Osteoblast (primary cell): ENCODE measurements around the gene IL22. TPM values are rescaled to one million over a fixed set of nuclear protein-coding genes. Genes with fewer than 3 reads are reported as not detected.

ENCODE experiments used
- DNase-seq: peaks from one replicate; pipeline ENCODE4 v3.0.0; 2011; ENCODE audit warnings: low spot score, mixed read lengths; ENCODE audit not compliant: insufficient read length; ENCODE audit errors: missing footprints
- H2AFZ ChIP-seq: 2 replicates; pipeline ENCODE4 v1.6.0; 2011; ENCODE audit warnings: mild to moderate bottlenecking, low read length
- H3K27ac ChIP-seq: 2 replicates; pipeline ENCODE4 v1.5.1; 2011; ENCODE audit warnings: mild to moderate bottlenecking, low read depth, low read length, moderate library complexity
- H3K27me3 ChIP-seq: 2 replicates; pipeline ENCODE4 v1.6.0; 2012; ENCODE audit warnings: mild to moderate bottlenecking, control low read depth, inconsistent platforms, low read length, moderate library complexity; ENCODE audit not compliant: insufficient read depth
- H3K36me3 ChIP-seq: 2 replicates; pipeline ENCODE4 v1.5.1; 2011; ENCODE audit warnings: mild to moderate bottlenecking, low read length, control low read depth, moderate library complexity; ENCODE audit not compliant: insufficient read depth
- H3K4me1 ChIP-seq: 2 replicates; pipeline ENCODE4 v1.5.1; 2011; ENCODE audit warnings: mild to moderate bottlenecking, low read length, control low read depth, moderate library complexity; ENCODE audit not compliant: insufficient read depth
- H3K4me2 ChIP-seq: 2 replicates; pipeline ENCODE4 v1.6.0; 2011; ENCODE audit warnings: mild to moderate bottlenecking, low read length; ENCODE audit not compliant: insufficient read depth
- H3K4me3 ChIP-seq: fragments of 200-600 bp; sonication (generic); 3 replicates; pipeline ENCODE4 v1.5.1; 2012; ENCODE audit warnings: mild to moderate bottlenecking, low read length, inconsistent platforms; ENCODE audit not compliant: insufficient read depth
- H3K79me2 ChIP-seq: 2 replicates; pipeline ENCODE4 v1.6.0; 2012; ENCODE audit warnings: mild to moderate bottlenecking, low read length, control low read depth, inconsistent platforms; ENCODE audit not compliant: insufficient read depth
- H3K9me3 ChIP-seq: 2 replicates; pipeline ENCODE4 v1.5.1; 2011; ENCODE audit warnings: low read depth, low read length, control low read depth
- H4K20me1 ChIP-seq: 2 replicates; pipeline ENCODE4 v1.6.0; 2012; ENCODE audit warnings: mild to moderate bottlenecking, low read length, control low read depth; ENCODE audit not compliant: insufficient read depth
- total RNA-seq: library from RNA; depleted of rRNA; stranded (reverse); fragments of >200 nt; gene quantifications from 2 replicates; pipeline ENCODE4 v1.2.3, GENCODE V29; 2012
- TF ChIP-seq, protein P1 (sequence below): IDR thresholded peaks from 2 replicates; pipeline ENCODE4 v1.5.1; 2011; ENCODE audit warnings: mild to moderate bottlenecking, low read depth, low read length, moderate library complexity; ENCODE audit errors: extremely low read depth

IL22 gene
- total RNA-seq, 1 donor = not detected

DNA sequence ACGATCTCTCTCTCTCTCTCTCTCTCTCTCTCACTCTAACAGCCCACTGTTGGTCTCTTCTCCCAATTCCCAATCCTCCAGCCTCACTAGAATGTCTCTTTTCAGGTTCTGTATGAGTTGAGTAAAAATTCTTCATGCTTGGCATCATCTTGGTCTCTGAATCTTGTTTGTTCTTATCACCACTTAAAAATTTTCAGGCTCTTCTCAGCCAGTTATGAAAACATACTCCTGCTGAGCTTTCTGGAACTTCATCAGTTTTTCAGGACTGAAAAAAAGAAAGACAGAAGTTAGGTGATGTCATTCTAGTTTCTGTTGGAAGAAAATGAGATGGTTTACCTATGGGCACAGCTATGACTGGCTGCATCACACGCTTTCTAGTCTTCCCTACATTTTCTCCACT is 11.5 kb upstream of the IL22 start:
- Histone ChIP-seq H3K27me3 (no peaks in the 10 kb centered on the region), H3K4me1 (peaks cover 79% of the 10 kb centered on the region), H4K20me1 (no peaks in the 10 kb centered on the region), H3K4me2 (peak overlapping the region; percentile 71), H3K9me3 (no peaks in the 10 kb centered on the region), H2AFZ (no peak overlapping the region), H3K79me2 (no peaks in the 10 kb centered on the region), H3K27ac (peak overlapping the region; percentile 98), H3K36me3 (no peaks in the 10 kb centered on the region), H3K4me3 (peak overlapping the region; percentile 34)
- TF ChIP-seq, protein P1, sequence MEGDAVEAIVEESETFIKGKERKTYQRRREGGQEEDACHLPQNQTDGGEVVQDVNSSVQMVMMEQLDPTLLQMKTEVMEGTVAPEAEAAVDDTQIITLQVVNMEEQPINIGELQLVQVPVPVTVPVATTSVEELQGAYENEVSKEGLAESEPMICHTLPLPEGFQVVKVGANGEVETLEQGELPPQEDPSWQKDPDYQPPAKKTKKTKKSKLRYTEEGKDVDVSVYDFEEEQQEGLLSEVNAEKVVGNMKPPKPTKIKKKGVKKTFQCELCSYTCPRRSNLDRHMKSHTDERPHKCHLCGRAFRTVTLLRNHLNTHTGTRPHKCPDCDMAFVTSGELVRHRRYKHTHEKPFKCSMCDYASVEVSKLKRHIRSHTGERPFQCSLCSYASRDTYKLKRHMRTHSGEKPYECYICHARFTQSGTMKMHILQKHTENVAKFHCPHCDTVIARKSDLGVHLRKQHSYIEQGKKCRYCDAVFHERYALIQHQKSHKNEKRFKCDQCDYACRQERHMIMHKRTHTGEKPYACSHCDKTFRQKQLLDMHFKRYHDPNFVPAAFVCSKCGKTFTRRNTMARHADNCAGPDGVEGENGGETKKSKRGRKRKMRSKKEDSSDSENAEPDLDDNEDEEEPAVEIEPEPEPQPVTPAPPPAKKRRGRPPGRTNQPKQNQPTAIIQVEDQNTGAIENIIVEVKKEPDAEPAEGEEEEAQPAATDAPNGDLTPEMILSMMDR = no peak
- DNase-seq = no peak

DNA sequence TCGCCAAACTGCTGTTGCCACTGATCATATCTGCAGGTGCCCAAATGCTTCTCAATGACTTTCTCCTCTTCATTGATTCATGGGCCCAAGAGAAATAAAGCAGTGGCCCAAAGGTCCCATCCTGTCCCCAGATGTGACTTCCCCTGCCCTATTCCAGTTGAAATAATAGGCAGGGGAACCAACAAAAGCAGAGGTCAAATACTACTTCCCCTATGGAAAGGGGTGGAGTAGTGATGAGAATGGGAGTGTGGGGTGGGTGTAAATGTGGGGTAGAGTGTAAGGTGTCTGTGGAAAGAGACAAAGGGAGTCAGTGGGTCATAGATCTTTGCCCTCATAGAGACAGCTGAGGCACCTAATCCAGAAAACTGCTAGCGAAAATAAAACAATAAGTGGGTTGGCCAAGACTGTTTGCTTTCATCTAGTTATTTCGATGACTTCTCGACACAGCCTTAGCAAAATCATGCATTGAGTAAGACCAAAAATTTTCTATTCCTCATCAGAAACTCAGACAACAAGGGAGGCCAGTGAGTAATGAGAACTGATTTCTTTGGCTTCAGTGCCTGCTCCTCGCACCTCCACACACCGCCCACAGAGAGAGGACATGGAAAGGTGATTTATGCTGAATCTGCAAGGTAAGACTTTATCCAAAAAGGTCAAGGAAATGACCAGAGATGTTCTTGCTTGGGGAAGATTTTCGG is 10.9 kb upstream of the IL22 start:
- Histone ChIP-seq H3K4me1 (peaks cover 81% of the 10 kb centered on the region), H3K4me2 (peak overlapping the region; percentile 71), H3K36me3 (no peaks in the 10 kb centered on the region), H3K79me2 (no peaks in the 10 kb centered on the region), H2AFZ (no peak overlapping the region), H3K9me3 (no peaks in the 10 kb centered on the region), H3K27ac (peak overlapping the region; percentile 98), H3K27me3 (no peaks in the 10 kb centered on the region), H3K4me3 (peak overlapping the region; percentile 34), H4K20me1 (no peaks in the 10 kb centered on the region)
- TF ChIP-seq, protein P1 = no peak
- DNase-seq = no peak

DNA sequence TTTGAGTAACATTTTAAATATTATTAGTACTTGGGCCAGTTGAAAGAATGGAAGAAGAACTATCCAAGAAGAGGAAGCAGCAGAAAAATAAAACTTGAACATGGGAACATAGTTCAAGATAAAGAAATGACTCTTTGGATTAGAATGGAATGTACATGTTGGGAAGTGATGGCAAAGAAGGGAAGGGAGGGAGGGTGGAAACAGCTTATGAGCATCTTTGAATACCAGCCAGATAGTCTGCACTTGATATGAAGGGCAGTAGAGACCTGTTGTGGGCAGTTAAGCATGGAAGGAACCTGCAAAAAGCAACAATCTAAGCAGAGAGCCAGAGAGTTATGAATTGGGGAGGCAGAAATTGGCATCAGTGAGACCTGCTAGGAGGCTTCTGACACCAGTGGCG is 10.0 kb upstream of the IL22 start:
- DNase-seq = no peak
- no peaks in the 10 kb centered on the region for H3K9me3 ChIP-seq
- peaks cover 75% of the 10 kb centered on the region for H3K4me1 ChIP-seq
- TF ChIP-seq, protein P1 = no peak
- H2AFZ ChIP-seq = no peak overlapping the region
- no peaks in the 10 kb centered on the region for H3K27me3 ChIP-seq
- peak overlapping the region; percentile 98 for H3K27ac ChIP-seq
- no peaks in the 10 kb centered on the region for H4K20me1 ChIP-seq
- H3K4me2 ChIP-seq = peak overlapping the region; percentile 2
- H3K79me2 ChIP-seq = no peaks in the 10 kb centered on the region
- no peak overlapping the region for H3K4me3 ChIP-seq
- no peaks in the 10 kb centered on the region for H3K36me3 ChIP-seq

DNA sequence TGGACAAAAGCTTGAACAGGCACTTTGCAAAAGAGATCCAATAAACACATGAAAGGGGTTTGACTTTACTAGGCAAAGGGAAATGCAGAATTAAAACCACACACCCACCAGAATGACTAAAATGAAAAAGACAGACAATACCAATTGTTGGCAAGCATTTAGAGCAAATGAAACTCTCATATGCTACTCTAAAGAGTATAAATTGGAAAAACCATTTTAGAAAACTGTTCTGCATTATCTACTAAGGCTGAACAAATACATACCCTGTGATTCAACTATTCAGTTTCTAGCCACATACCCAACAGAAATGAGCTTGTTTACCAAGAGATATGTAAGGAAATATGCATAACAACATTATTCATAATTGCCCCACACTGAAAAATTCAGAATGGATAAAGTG is 8.5 kb upstream of the IL22 start:
- no peaks in the 10 kb centered on the region for H4K20me1 ChIP-seq

More for the DNA sequence above, 8.5 kb upstream of the IL22 start:
- Histone ChIP-seq H3K27ac (no peak overlapping the region), H3K4me3 (no peak overlapping the region), H3K4me2 (no peak overlapping the region), H3K4me1 (peaks cover 61% of the 10 kb centered on the region), H2AFZ (no peak overlapping the region), H3K36me3 (no peaks in the 10 kb centered on the region), H3K79me2 (no peaks in the 10 kb centered on the region), H3K9me3 (no peaks in the 10 kb centered on the region), H3K27me3 (no peaks in the 10 kb centered on the region)
- no peak for DNase-seq
- TF ChIP-seq, protein P1 = no peak
